Bronchus fibroblast of lung (primary cell): ENCODE measurements around the gene PEX19. TPM values are rescaled to one million over a fixed set of nuclear protein-coding genes. Genes with fewer than 3 reads are reported as not detected.

Experiments
- total RNA-seq: library from RNA; depleted of rRNA; stranded (reverse); fragments of >200 nt; gene quantifications from 2 replicates; pipeline ENCODE4 v1.2.3, GENCODE V29; 2015

PEX19 gene, protein sequence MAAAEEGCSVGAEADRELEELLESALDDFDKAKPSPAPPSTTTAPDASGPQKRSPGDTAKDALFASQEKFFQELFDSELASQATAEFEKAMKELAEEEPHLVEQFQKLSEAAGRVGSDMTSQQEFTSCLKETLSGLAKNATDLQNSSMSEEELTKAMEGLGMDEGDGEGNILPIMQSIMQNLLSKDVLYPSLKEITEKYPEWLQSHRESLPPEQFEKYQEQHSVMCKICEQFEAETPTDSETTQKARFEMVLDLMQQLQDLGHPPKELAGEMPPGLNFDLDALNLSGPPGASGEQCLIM
- total RNA-seq: 42.1 and 52.5 TPM in 2 replicates

DNA sequence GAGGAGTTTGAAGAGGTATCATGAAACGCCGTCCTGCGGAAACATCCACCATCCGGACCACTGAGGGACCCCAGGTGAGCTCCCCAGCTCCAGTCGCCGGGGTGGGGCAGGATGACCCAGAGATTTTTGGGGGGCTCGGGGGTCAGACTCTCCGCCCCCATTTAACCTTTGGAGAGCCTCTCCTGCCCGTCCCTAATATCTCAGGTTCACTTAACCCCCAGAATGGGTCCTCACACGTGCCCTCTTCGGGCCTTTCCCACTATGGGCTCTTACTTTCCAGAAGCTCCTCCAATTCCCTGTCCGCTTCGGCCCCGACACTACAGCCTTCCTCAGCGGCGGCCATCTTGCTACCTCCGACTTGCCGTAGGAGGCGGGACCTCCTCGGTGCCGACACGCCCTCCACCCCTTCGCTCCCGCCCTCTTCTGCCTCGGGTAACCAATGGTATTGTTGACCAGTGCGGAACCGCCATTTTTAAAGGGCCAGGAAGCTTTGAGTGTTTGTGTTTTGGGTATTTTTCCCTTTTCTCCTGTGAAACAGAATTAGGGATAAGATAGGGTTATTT lies at the start of gene PEX19:
Gene PEX19 (minus strand): TSS at position 352 of the 563 bp plus-strand sequence. CDS start 9 bp downstream, at position 343.

DNA sequence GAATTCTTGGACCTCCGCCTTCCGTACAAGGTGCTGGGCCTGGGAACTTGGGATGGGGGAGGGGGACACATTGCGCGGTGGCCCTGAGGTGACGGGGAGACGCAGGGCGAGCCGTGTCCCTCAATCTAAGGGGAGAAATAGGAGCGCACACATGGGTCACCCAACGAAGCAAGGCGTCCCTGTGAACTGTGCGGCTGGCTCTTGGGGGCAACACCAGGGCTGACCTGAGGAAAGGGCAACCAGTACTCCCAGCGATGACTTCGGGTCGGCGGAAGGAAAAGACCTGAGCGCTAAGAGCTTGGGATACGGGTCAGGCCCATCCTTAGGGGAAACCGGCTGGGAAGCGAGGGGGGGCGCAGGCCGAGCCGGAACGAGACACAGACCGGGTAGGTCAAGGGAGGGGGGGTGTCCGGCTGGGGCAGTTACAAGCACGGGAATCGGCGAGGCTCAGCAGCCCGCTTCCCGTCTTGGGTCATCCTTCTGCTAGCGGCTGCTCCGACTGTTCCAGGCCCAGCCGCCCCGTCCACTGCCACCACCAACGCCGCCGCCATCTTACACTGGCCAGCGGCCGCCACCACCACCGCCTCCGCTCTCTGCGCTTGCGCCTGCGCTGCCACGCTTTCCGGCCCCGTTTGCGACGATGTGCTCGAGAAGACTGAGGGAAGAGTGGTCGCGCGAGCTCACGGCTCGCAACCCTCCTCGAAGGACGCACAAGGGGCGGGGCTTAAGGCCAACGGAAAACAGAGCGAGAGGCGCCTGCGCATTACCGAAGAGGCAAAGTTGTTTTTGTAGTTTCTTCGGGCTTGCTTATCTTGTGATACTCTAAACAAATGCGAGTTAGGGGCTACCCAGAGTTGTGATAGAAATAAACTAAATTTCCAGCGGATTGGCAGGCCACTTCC lies 22.8 kb downstream of the PEX19 start, which contains the start of gene DCAF8:
Gene DCAF8 (minus strand): TSS at position 657 of the 902 bp plus-strand sequence. CDS start 18,541 bp downstream, outside the sequence.

Other genes starting within 250 kb of the PEX19 start
- gene KCNJ10, start 215.0 kb downstream of the PEX19 start, total RNA-seq: not detected in 2 replicates
- gene KCNJ9, start 203.6 kb downstream of the PEX19 start, total RNA-seq: not detected in 2 replicates
- gene IGSF8, start 186.5 kb downstream of the PEX19 start, total RNA-seq: 13.2 and 14.1 TPM in 2 replicates
- 0.50 and 1.5 TPM in 2 replicates for gene ATP1A2, start 169.4 kb downstream of the PEX19 start, total RNA-seq
- gene ATP1A4, start 133.5 kb downstream of the PEX19 start, total RNA-seq: not detected in 2 replicates
- 0.15 TPM in 1 of 2 replicates, not detected in the other for gene CASQ1, start 94.6 kb downstream of the PEX19 start, total RNA-seq
- gene PEA15, start 79.7 kb downstream of the PEX19 start, total RNA-seq: 71.3 and 77.7 TPM in 2 replicates
- 35.1 and 41.5 TPM in 2 replicates for gene DCAF8, start 22.6 kb downstream of the PEX19 start, total RNA-seq
- gene COPA, start 58.1 kb upstream of the PEX19 start, total RNA-seq: 191 and 193 TPM in 2 replicates
- gene NCSTN, start 58.2 kb upstream of the PEX19 start, total RNA-seq: 56.0 and 68.1 TPM in 2 replicates
- under 0.01 TPM in 1 of 2 replicates, not detected in the other for gene NHLH1, start 81.9 kb upstream of the PEX19 start, total RNA-seq
- 0.89 and 1.0 TPM in 2 replicates for gene VANGL2, start 115.4 kb upstream of the PEX19 start, total RNA-seq
- gene SLAMF6, start 238.1 kb upstream of the PEX19 start, total RNA-seq: not detected in 2 replicates